ENCODE results near the gene MAGI1.
"Not testable (repeated sequence)": the region's sequence is repeated elsewhere in the genome, so short reads cannot be mapped to it uniquely, and the experiment has no call there.

The MAGI1 gene

GRCh38 chr3:65607965-65608460 lies 430.7 kb downstream of the MAGI1 start:
- DNase-seq, result not testable (repeated sequence)

- no peak for DNase-seq
Observed at GRCh38 chr3:65607101-65607500, 431.6 kb downstream of the MAGI1 start.

GRCh38 chr3:65605876-65606432 lies 432.8 kb downstream of the MAGI1 start:
- no peak for DNase-seq

- DNase-seq, result no peak
Observed at GRCh38 chr3:65604863-65605526, 433.7 kb downstream of the MAGI1 start.

- no peak for DNase-seq
Observed at GRCh38 chr3:65603631-65604030, 435.1 kb downstream of the MAGI1 start.

GRCh38 chr3:65600888-65601287 lies 437.8 kb downstream of the MAGI1 start:
- DNase-seq, result no peak

- DNase-seq, result peak in 1 of 2 donors; percentile 30
Observed at GRCh38 chr3:65597952-65598413, 440.7 kb downstream of the MAGI1 start.

- DNase-seq, result peak; percentile 72 to 81
Observed at GRCh38 chr3:65597226-65597951, 441.3 kb downstream of the MAGI1 start.

- DNase-seq, result peak; percentile 28 to 29
Observed at GRCh38 chr3:65596571-65597225, 442.0 kb downstream of the MAGI1 start.

GRCh38 chr3:65596029-65596300 lies 442.8 kb downstream of the MAGI1 start:
- DNase-seq, result no peak

GRCh38 chr3:65595222-65596028 lies 443.3 kb downstream of the MAGI1 start:
- no peak for DNase-seq

- DNase-seq, result peak in 1 of 2 donors; percentile 57
Observed at GRCh38 chr3:65593780-65594752, 444.7 kb downstream of the MAGI1 start.

GRCh38 chr3:65591313-65591712 lies 447.4 kb downstream of the MAGI1 start:
- no peak for DNase-seq

GRCh38 chr3:65588884-65589283 lies 449.8 kb downstream of the MAGI1 start:
- DNase-seq, result no peak

- no peak for DNase-seq
Observed at GRCh38 chr3:65587650-65588439, 450.9 kb downstream of the MAGI1 start.

GRCh38 chr3:65584913-65585312 lies 453.8 kb downstream of the MAGI1 start:
- DNase-seq, result no peak

- no peak for DNase-seq
Observed at GRCh38 chr3:65584002-65584401, 454.7 kb downstream of the MAGI1 start.

- no peak for DNase-seq
Observed at GRCh38 chr3:65583188-65583587, 455.5 kb downstream of the MAGI1 start.

GRCh38 chr3:65582012-65582717 lies 456.6 kb downstream of the MAGI1 start:
- no peak for DNase-seq

GRCh38 chr3:65581313-65581712 lies 457.4 kb downstream of the MAGI1 start:
- no peak for DNase-seq

Data from hippocampal formation (tissue), 2 donors.